OCI-LY3 (cell line): ENCODE results near the gene CFAP92.

Source experiments
- EZH2phosphoT487 ChIP-seq: fragments of 200-600 bp; shearing (Covaris generic); IDR thresholded peaks from 2 replicates; pipeline ENCODE4 v1.6.1; 2018; ENCODE audit warnings: antibody characterized with exemption, mixed run types, low read depth
- TF ChIP-seq, protein P1 (sequence below): fragments of 200-600, 300-600 bp; sonication (generic); IDR thresholded peaks from 2 replicates; pipeline ENCODE4 v1.5.1; 2014; ENCODE audit warnings: antibody characterized with exemption, low read length, low read depth

GRCh38 chr3:128870347-128870746, 123.5 kb downstream of the CFAP92 start:
- TF ChIP-seq, protein P1, sequence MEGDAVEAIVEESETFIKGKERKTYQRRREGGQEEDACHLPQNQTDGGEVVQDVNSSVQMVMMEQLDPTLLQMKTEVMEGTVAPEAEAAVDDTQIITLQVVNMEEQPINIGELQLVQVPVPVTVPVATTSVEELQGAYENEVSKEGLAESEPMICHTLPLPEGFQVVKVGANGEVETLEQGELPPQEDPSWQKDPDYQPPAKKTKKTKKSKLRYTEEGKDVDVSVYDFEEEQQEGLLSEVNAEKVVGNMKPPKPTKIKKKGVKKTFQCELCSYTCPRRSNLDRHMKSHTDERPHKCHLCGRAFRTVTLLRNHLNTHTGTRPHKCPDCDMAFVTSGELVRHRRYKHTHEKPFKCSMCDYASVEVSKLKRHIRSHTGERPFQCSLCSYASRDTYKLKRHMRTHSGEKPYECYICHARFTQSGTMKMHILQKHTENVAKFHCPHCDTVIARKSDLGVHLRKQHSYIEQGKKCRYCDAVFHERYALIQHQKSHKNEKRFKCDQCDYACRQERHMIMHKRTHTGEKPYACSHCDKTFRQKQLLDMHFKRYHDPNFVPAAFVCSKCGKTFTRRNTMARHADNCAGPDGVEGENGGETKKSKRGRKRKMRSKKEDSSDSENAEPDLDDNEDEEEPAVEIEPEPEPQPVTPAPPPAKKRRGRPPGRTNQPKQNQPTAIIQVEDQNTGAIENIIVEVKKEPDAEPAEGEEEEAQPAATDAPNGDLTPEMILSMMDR: no peak
- no peak for TF ChIP-seq EZH2phosphoT487
